Anterior cingulate cortex (tissue), 58 donors: ENCODE data around the gene CLDN9.

ENCODE experiments used
- DNase-seq, 58 donors: peaks; one replicate each; lab custom pipeline; 2025; lab: John Stamatoyannopoulos, UW

Gene CLDN9

GRCh38 chr16:2991566-2992261 lies 21.0 kb upstream of the CLDN9 start:
- no peak for DNase-seq

- DNase-seq = no peak
Measured at GRCh38 chr16:2992383-2993081, 20.2 kb upstream of the CLDN9 start.

GRCh38 chr16:2996298-2996697 lies 16.4 kb upstream of the CLDN9 start:
- no peak for DNase-seq

DNA sequence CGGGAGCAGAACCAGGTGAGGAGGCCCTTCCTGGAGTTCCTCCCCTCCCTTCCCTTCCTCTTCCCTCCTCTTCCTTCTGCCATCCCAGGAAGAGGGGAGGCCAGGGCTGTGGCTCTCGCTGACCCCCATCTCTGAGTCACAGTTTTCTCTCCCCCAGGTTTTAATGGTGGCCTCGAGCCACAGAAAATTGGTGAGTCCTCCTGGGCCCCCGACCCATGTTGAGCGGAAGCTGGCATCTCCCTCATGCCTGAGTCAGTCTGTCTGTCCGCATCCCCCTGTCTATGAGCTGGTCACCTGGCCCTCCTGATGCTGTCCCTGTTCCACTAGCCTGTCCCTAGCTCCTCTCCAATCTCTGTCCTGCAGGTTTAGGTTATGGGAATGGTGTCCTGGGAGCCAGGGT lies 12.8 kb upstream of the CLDN9 start:
- DNase-seq = no peak

- DNase-seq = no peak
Measured at GRCh38 chr16:3000540-3000939, 12.2 kb upstream of the CLDN9 start.

GRCh38 chr16:3001316-3001715 lies 11.4 kb upstream of the CLDN9 start:
- no peak for DNase-seq

DNA sequence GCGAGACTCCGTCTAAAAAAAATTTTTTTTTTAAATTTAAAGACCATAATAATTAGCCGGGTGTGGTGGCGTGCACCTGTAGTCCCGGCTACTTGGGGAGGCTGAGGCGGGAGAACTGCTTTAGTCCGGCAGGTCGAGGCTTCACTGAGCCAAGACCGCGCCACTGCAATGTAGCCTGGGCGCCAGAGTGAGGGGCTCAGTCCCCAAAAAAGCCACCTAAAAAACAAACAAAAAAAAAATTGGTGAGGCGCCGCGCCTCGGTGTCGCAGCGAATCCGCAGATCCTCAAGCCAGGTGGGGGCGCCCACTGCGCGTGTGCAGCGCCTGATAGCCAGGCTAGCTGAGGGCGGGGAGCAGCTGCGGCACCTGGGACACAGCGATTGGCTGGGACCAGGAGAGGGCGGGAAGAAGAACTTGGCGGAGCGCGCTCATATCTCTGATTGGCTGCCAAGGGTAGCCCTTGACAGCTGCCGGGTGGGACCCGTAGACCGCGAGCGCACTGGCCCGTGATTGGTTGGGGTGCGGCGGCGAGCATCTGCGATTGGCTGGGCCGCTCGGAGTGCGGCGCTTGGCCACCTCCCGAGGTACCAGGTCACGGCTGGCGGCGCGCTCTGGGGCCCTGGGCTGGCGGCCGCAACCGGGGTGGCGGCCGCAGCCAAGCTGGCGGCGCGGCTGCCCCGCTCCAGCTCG lies 9.0 kb upstream of the CLDN9 start:
- peak; percentile 75 to 99 (median 98) for DNase-seq

- peak in 2 of 58 donors; percentile 14 to 30 for DNase-seq
Measured at GRCh38 chr16:3004319-3004718, 8.4 kb upstream of the CLDN9 start.

GRCh38 chr16:3004781-3005284 lies 7.9 kb upstream of the CLDN9 start:
- DNase-seq = no peak

DNA sequence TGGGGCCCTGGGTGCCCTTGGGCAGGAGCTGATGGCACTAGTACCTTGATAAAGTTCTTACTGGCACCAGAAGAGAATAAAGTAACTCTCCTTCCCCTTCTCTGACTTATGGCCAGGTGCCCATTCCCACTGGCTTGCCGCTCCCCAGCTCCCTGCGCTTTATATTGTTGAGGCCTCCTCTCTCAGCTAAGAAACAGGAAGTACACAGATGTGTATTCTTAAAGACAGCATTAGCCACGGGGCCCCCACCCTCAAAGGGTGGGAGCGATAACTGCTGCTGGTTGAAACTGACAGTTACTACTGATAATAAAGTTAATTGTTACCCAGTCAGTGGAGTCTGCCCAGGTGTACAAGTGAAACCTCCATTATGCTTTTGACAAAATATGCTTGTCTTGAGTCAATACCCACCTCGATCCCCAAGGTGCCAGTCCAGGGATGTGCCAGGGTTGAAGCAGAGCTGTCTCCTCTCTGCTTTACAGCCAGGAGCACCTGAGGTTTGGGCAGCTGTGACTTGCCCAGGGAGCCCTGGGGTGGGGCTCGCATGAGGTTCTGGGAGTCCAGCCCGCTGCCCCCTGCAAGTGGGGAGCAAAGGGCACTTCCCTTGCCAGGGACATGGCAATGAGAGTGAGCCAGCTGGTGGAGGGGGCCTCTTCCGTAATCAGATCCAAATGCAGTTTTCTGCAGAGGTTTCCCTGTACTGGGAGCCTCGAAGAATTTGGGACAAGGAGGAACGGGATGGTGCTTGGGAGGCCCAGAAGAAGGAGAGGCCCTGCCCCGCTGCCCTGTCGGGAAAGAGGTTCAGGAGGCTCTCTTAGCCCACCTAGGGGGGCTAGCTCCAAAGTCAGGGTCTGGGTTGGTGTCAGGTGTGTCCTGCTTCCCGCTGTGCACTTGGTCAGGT lies 5.4 kb upstream of the CLDN9 start:
- DNase-seq = no peak

DNA sequence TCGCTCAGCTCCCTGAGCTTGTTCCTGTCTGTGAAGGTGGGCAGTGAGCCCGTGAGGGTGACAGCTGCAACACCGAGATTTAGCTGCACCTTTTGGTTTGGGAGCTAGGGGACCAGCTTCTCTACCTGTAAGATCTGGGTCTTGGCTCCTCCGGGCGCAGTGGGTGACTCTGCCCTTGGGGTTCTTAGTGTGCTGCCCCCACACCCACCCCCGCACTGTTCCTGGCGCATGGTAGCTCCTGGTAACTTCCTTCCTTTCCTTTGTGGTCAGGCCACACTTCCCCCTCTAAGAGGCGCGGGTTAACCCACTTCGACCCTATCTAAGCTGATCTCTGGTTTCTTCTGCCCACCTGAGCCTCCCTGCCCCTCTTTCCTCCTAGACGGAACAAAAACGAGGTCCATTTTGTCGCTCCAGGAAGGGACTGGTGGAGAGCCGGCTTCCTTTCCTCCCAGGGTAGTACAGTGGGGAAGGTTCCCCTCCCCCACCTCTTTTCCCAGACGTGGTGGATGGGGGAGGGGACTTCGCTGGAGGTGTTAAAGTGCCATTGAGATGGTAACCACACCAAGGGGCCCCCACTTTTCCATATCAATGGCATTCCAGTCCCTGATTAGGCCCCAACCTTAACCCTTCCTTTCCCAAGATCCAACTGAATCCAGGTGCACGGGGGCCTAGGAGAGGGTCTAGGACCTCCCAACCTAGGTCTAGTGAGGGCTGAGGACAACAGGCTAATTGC lies 4.6 kb upstream of the CLDN9 start:
- peak in 3 of 58 donors; percentile 6 to 20 (median 12) for DNase-seq

- DNase-seq = no peak
Measured at GRCh38 chr16:3008690-3009037, 4.1 kb upstream of the CLDN9 start.

DNA sequence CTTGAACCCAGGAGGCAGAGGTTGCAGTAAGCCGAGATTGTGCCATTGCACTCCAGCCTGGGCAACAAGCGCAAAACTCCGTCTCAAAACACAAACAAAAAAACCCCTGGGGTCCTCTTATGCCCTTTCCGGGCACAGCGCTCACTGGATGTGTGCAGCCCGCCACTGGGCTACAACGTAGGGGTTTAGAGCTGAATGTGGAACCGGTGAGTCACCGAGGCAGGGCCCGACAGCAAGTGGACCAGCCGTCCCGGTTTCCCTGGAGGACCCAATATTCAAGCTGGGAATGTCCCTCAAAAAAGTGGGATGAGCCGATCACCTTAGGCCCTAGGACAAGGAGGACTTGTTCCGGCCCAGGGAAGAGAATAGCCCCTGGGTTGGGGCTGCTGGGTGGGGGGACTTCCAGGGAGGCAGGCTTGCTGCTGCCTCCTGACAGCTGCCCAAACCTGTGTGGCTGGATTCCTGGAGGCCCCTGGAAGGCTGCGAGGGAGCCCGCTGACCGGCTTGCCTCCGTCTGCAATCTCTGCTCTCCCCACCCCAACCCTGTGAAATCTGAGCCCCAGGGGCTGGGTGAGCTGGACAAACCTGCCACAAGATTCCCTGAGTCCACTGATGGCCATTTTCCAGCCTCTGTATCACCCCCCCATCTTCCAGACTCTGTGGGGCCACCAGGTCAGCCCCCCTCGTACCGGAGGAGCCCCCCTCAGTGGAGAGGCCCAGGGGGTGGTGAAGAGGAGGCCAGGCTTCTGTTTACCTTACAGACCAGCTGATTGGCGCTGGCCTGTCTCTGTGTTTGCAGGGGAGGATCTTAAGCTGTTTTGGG lies 2.9 kb upstream of the CLDN9 start:
- DNase-seq = no peak

GRCh38 chr16:3010510-3010909 lies 2.2 kb upstream of the CLDN9 start:
- no peak for DNase-seq

GRCh38 chr16:3012246-3012645 lies 477 bp upstream of the CLDN9 start:
- peak in 1 of 58 donors; percentile 26 for DNase-seq

- DNase-seq = no peak
Measured at GRCh38 chr16:3013491-3013951, 798 bp downstream of the CLDN9 start.

- DNase-seq = no peak
Measured at GRCh38 chr16:3013998-3014690, 1.4 kb downstream of the CLDN9 start.

- no peak for DNase-seq
Measured at GRCh38 chr16:3014971-3015370, 2.2 kb downstream of the CLDN9 start.
